Bronchial epithelial cell (primary cell): ENCODE measurements around the gene ABI3. TPM values are rescaled to one million over a fixed set of nuclear protein-coding genes. Genes with fewer than 3 reads are reported as not detected.
"Not testable (repeated sequence)": the region's sequence is repeated elsewhere in the genome, so short reads cannot be mapped to it uniquely, and the experiment has no call there.

Source experiments
- DNase-seq: peaks from one replicate; pipeline ENCODE4 v3.0.0-alpha.2; 2010; ENCODE audit warnings: low read depth
- FAIRE-seq: peaks from 2 replicates; lab custom pipeline; 2011; peaks lifted over from hg19 to GRCh38; lab: Jason Lieb, UNC
- H3K27me3 ChIP-seq: 2 replicates; pipeline ENCODE4 v1.5.1; 2011; ENCODE audit warnings: low read length; ENCODE audit not compliant: control insufficient read depth, insufficient read depth
- H3K36me3 ChIP-seq: 2 replicates; pipeline ENCODE4 v1.5.1; 2011; ENCODE audit warnings: low read length; ENCODE audit not compliant: control insufficient read depth, insufficient read depth
- H3K4me3 ChIP-seq: 2 replicates; pipeline ENCODE4 v1.5.1; 2011; ENCODE audit warnings: mild to moderate bottlenecking, low read depth, low read length, control low read depth
- total RNA-seq: library from RNA; depleted of rRNA; stranded (reverse); fragments of >200 nt; gene quantifications from 2 replicates; pipeline ENCODE4 v1.2.1, GENCODE V29; 2014
- TF ChIP-seq, protein P1 (sequence below): IDR thresholded peaks from 2 replicates; pipeline ENCODE4 v1.5.1; 2011; ENCODE audit warnings: mild to moderate bottlenecking, moderate library complexity, low read length, control low read depth, inconsistent platforms; ENCODE audit not compliant: insufficient read depth, severe bottlenecking

The ABI3 gene
- total RNA-seq, 1 donor from 2014 or later, result not detected

DNA sequence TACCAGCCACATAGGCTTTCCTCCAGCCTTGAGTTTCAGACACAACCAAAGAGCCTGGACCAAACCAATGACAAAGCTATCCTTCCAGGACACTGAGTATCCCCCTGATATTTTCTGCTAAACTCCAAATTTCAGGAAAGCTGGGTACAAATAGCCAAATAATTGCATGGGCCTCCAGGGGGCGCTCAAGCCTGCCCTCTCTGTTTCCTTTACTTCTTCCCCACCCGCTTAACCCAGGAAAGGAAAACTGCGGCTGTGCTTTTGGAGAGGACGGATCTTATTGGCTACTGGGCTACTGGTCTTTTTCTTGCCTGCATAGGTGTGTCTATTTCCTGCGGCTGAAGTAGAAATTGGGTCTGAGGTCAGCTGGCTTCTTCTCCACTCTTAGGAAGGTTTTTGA, 30.2 kb upstream of the ABI3 start:
- DNase-seq (peak; percentile 18), FAIRE-seq (no peak)
- no peaks in the 10 kb centered on the region for H3K36me3 ChIP-seq
- H3K4me3 ChIP-seq, result no peak overlapping the region
- no peaks in the 10 kb centered on the region for H3K27me3 ChIP-seq
- TF ChIP-seq, protein P1, sequence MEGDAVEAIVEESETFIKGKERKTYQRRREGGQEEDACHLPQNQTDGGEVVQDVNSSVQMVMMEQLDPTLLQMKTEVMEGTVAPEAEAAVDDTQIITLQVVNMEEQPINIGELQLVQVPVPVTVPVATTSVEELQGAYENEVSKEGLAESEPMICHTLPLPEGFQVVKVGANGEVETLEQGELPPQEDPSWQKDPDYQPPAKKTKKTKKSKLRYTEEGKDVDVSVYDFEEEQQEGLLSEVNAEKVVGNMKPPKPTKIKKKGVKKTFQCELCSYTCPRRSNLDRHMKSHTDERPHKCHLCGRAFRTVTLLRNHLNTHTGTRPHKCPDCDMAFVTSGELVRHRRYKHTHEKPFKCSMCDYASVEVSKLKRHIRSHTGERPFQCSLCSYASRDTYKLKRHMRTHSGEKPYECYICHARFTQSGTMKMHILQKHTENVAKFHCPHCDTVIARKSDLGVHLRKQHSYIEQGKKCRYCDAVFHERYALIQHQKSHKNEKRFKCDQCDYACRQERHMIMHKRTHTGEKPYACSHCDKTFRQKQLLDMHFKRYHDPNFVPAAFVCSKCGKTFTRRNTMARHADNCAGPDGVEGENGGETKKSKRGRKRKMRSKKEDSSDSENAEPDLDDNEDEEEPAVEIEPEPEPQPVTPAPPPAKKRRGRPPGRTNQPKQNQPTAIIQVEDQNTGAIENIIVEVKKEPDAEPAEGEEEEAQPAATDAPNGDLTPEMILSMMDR, result peak; percentile 77

DNA sequence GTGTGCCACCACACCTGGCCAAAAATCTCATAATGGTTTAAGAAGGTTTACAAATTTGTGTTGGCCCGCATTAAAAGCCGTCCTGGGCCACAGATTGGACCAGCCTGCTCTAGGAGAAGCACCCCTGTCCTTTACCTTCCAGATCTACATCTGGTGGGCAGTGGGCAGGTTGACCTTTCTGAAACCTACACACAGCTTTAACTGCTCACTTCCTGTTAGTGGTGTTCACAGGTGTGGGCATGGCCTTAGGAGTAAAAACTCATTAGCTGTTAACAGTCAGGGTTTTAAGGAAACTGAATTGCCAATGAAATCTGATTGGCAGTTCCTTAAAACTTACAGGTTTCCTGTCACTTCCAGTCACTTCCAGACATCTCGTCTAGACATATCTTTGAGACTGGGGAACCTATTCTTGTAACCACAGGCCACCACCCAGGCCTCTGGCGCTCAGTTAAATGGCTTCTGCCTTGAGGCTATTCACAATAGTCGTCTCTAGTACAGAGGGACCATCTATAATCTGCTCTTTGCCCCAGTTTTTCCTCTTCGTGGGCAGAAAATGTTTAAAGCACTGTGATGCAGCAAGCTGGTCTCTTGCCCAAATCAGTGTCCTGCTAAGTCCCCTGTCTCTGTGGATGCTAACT, 29.4 kb upstream of the ABI3 start:
- Histone ChIP-seq H3K4me3 (no peak overlapping the region), H3K36me3 (no peaks in the 10 kb centered on the region), H3K27me3 (no peaks in the 10 kb centered on the region)
- TF ChIP-seq, protein P1, result no peak
- DNase-seq, result no peak
- FAIRE-seq, result no peak

DNA sequence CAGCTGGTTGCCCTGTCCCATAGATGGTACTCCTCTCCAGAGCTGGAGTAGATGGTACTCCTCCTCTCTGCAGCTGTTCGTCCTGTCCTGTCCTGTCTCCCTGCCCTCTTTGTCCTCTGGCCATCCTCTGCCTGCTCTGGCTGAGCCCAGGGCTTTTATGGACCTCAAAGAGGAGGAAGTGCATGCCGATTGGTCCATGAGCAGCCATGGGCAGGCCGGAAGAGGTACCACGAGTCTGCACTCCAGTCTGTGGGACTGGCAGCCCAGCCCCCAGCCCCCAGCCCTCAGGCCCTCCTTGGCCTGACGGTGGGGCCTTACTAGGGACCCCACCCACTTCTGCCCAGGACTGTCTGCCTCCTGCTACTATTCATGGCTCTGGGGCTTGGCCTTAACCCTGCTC, 27.2 kb upstream of the ABI3 start:
- H3K36me3 ChIP-seq, result no peaks in the 10 kb centered on the region
- TF ChIP-seq, protein P1, result no peak
- H3K27me3 ChIP-seq, result no peaks in the 10 kb centered on the region
- no peak for DNase-seq
- no peak overlapping the region for H3K4me3 ChIP-seq
- no peak for FAIRE-seq

DNA sequence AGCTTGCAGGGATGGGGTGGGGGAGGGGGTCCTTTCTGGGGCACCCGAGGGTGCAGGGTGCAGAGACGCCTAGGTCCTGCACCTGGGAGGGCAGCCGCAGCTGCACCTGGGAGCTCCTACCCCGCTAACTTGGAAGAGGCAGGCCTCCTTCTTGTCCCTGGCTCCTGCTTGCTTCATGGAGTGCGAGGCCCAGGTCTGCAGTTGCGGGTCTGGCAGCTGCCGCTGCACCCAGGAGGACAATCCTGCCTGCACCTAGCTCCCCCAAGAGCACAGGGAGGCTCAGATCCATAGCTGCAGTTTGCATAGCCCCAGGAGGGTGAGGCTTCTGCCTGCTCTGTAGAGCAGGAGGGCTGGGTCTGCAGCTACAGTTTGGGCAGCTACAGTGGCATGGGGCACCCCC, 26.7 kb upstream of the ABI3 start:
- DNase-seq (no peak), FAIRE-seq (no peak)
- TF ChIP-seq, protein P1, result no peak
- Histone ChIP-seq H3K27me3 (no peaks in the 10 kb centered on the region), H3K36me3 (no peaks in the 10 kb centered on the region), H3K4me3 (no peak overlapping the region)

DNA sequence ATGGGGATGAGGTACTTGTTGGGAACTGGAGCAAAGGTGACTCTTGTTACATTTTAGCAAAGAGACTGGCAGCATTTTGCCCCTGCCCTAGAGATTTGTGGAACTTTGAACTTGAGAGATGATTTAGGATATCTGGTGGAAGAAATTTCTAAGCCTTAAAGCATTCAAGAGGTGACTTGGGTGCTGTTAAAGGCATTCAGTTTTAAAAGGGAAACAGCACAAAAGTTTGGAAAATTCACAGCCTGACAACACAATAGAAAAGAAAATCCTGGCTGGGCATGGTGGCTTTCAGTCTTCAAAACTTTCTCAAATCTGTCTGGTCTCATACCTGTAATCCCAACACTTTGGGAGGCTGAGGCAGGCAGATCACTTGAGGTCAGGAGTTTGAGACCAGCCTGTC, 26.0 kb upstream of the ABI3 start:
- H3K36me3 ChIP-seq, H3K4me3 ChIP-seq, H3K27me3 ChIP-seq, DNase-seq, FAIRE-seq: not testable (repeated sequence)

DNA sequence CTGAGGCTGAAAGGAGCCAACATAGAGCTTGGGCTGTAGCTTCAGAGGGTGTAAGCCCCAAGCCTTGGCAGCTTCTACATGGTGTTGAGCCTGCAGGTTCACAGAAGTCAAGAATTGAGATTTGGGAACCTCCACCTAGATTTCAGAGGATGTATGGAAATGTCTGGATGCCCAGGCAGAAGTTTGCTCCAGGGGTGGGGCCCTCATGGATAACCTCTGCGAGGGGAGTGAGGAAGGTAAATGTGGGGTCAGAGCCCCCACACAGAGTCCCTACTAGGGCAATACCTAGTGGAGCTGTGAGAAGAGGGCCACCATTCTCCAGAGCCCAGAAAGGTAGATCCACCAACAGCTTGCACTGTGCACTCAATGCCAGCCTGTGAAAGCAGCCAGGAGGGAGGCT, 25.1 kb upstream of the ABI3 start:
- FAIRE-seq, DNase-seq, H3K27me3 ChIP-seq, H3K4me3 ChIP-seq, H3K36me3 ChIP-seq: not testable (repeated sequence)

DNA sequence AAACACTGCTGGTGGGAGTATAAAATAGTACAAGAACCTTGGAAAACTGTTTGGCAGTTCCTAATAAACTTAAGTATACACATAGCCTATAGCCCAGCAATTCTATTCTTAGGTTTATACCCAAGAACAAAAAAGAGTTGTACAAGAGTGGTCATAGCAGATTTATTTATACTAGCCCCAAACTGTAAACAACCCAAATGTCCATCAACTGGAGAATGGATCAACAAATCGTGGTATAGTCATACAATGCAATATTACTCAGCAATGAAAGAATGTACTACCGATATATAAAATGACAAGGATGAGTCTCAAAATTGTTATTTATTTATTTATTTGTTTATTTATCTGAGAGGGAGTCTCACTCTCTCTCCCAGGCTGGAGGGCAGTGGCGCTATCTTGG, 23.2 kb upstream of the ABI3 start:
- no peaks in the 10 kb centered on the region for H3K36me3 ChIP-seq
- no peaks in the 10 kb centered on the region for H3K27me3 ChIP-seq
- no peak for DNase-seq
- no peak for FAIRE-seq
- TF ChIP-seq, protein P1, result no peak
- no peak overlapping the region for H3K4me3 ChIP-seq
